ENCODE measurements around the gene ANK3.

DNA sequence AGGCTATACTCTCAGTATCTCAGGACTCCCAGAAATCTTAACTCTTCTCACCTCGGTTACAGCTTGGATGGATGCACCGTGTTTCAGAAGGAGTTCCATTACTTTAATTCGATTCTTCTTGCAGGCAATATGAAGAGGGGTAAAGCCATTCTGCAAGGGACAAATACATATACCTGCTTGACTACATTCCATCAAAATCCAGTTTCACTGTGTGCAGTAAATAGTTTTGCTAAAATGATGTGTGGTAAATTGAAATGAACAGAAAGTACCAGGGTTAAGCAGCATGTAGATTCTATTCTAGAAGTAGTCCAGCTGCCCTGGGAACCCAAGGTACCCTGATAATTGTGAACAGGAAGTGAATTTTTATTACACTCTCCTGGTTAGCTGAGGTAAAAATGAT, 183.9 kb downstream of the ANK3 start:
- TF ChIP-seq, protein P1, sequence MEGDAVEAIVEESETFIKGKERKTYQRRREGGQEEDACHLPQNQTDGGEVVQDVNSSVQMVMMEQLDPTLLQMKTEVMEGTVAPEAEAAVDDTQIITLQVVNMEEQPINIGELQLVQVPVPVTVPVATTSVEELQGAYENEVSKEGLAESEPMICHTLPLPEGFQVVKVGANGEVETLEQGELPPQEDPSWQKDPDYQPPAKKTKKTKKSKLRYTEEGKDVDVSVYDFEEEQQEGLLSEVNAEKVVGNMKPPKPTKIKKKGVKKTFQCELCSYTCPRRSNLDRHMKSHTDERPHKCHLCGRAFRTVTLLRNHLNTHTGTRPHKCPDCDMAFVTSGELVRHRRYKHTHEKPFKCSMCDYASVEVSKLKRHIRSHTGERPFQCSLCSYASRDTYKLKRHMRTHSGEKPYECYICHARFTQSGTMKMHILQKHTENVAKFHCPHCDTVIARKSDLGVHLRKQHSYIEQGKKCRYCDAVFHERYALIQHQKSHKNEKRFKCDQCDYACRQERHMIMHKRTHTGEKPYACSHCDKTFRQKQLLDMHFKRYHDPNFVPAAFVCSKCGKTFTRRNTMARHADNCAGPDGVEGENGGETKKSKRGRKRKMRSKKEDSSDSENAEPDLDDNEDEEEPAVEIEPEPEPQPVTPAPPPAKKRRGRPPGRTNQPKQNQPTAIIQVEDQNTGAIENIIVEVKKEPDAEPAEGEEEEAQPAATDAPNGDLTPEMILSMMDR (IDR thresholded peaks at IDR 0.05; ENCODE audit: poor library complexity): no peak
- TF ChIP-seq EZH2 (IDR thresholded peaks at IDR 0.05; ENCODE audit: borderline replicate concordance): no peak
- TF ChIP-seq EZH2phosphoT487 (IDR thresholded peaks at IDR 0.05; ENCODE audit: low read depth, severe bottlenecking, unreplicated experiment): no peak
